SK-N-MC (cell line): ENCODE measurements around the gene PPP1R12A.

Experiments
- FOXP2 ChIP-seq: optimal IDR thresholded peaks from 2 replicates; pipeline ENCODE3; 2011; ENCODE audit warnings: mild to moderate bottlenecking, moderate library complexity; ENCODE audit not compliant: insufficient read depth; ENCODE audit errors: extremely low read length, control extremely low read depth
- POLR2AphosphoS5 ChIP-seq: IDR thresholded peaks from 2 replicates; pipeline ENCODE4 v1.6.1; 2012; ENCODE audit warnings: mild to moderate bottlenecking, low read depth, low read length, borderline replicate concordance

DNA sequence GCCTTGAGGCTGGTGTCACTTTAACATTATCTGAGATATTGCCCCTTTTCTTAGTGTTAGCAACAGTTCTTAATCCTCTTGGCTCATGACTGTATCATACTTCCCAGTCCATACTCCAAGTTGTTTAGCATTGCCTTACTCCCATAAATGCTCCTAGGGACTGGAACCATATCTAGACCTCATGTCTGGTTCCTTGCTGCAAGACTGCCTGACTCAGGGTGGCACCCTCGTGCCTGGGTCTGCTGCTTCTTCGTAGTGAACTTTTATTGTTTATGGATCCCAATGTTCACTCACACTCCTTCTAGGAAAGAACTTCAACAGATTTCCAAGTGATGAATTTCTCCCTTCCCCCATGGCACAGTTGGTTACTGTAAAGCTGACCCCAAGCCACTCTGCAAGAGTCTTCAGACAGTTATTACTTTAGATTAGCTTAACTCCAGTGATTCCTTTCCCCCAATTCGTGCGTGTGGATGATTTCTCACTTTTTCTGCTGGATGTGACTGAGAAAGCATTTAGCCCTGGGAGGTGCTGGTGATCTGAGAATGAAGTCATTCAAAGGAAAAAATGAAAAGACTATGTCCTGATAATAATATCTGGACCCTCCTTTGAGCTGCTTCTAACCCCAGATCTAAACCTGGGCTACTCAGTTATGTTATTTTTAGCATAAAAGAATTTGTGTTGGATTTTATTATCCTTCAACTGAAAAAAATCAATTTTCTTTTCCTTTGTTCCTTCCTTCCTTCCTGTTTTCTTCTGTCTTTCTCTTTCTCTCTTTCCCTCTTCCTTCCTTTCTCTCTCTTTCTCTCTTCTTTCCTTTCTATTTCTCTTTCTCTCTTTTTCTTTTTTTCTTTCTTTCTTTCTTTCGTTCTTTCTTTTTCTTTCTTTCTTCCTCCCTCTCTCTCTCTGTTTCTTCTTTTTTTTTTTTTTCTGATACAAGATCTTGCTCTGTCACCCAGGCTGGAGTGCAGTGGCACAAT, 47.5 kb upstream of the PPP1R12A start:
- TF ChIP-seq POLR2AphosphoS5 (no peak), FOXP2 (no peak)
